DOHH2 (cell line): ENCODE results near the gene BLOC1S2.
"Not testable (repeated sequence)": the region's sequence is repeated elsewhere in the genome, so short reads cannot be mapped to it uniquely, and the experiment has no call there.

Experiments
- H3F3A ChIP-seq: fragments of 200-600 bp; sonication (generic), shearing (Covaris generic); 2 replicates; pipeline ENCODE4 v1.6.0; 2016; ENCODE audit warnings: antibody characterized with exemption, mild to moderate bottlenecking; ENCODE audit not compliant: control insufficient read depth, insufficient read depth
- H3K27ac ChIP-seq: fragments of 200-600 bp; sonication (generic); 2 replicates; pipeline ENCODE4 v1.5.1; 2014; ENCODE audit warnings: low read depth, mild to moderate bottlenecking, low read length, moderate library complexity
- H3K27me3 ChIP-seq: fragments of 200-600 bp; sonication (generic); 2 replicates; pipeline ENCODE4 v1.6.1; 2014; ENCODE audit warnings: mild to moderate bottlenecking, low read length, mixed read lengths; ENCODE audit not compliant: control insufficient read depth
- H3K36me3 ChIP-seq: fragments of 200-600 bp; sonication (generic); 2 replicates; pipeline ENCODE4 v1.6.1; 2014; ENCODE audit warnings: mild to moderate bottlenecking, low read length, moderate library complexity, mixed read lengths; ENCODE audit not compliant: control insufficient read depth
- H3K4me1 ChIP-seq: fragments of 200-600 bp; sonication (generic); 2 replicates; pipeline ENCODE4 v1.6.1; 2014; ENCODE audit warnings: mild to moderate bottlenecking, low read length, mixed read lengths; ENCODE audit not compliant: control insufficient read depth
- H3K4me2 ChIP-seq: fragments of 200-600 bp; sonication (generic); 2 replicates; pipeline ENCODE4 v1.6.0; 2014; ENCODE audit warnings: mild to moderate bottlenecking, low read length, moderate library complexity
- H3K4me3 ChIP-seq: fragments of 200-600 bp; sonication (generic); 2 replicates; pipeline ENCODE4 v1.5.1; 2014; ENCODE audit warnings: mild to moderate bottlenecking, low read length, mixed read lengths
- H3K79me2 ChIP-seq: fragments of 200-600 bp; sonication (generic); 2 replicates; pipeline ENCODE4 v1.6.1; 2014; ENCODE audit warnings: mild to moderate bottlenecking, low read length, mixed read lengths; ENCODE audit not compliant: control insufficient read depth
- H3K9me2 ChIP-seq: fragments of 200-600 bp; sonication (generic); replicated peaks from 2 replicates; pipeline ENCODE4 v1.6.1; 2014; ENCODE audit warnings: mild to moderate bottlenecking, low read length, mixed read lengths; ENCODE audit not compliant: control insufficient read depth
- H3K9me3 ChIP-seq: fragments of 200-600 bp; sonication (generic); 2 replicates; pipeline ENCODE4 v1.6.1; 2014; ENCODE audit warnings: antibody characterized with exemption, low read length, mixed read lengths; ENCODE audit not compliant: control insufficient read depth, insufficient read depth
- H4K20me1 ChIP-seq: fragments of 200-600 bp; sonication (generic); 2 replicates; pipeline ENCODE4 v1.6.0; 2014; ENCODE audit warnings: low read depth, mild to moderate bottlenecking, antibody characterized with exemption, low read length, moderate library complexity; ENCODE audit not compliant: control insufficient read depth, insufficient read depth
- CTCF ChIP-seq: fragments of 200-600 bp; sonication (generic); IDR thresholded peaks from one replicate; pipeline ENCODE4 v1.5.1; 2014; ENCODE audit warnings: antibody characterized with exemption, mild to moderate bottlenecking, low read depth, low read length; ENCODE audit not compliant: poor library complexity, severe bottlenecking
- EZH2phosphoT487 ChIP-seq: fragments of 200-600 bp; sonication (generic); IDR thresholded peaks from 2 replicates; pipeline ENCODE4 v1.6.1; 2017; ENCODE audit warnings: borderline replicate concordance, mild to moderate bottlenecking, antibody characterized with exemption, low read length, moderate library complexity, mixed read lengths

Gene BLOC1S2

GRCh38 chr10:100287756-100288155, 1.3 kb upstream of the BLOC1S2 start:
- Histone ChIP-seq H3K4me3 (no peak overlapping the region), H3K27ac (no peak overlapping the region), H3K4me2 (no peak overlapping the region), H3K9me3 (no peaks in the 10 kb centered on the region), H3K9me2 (no peaks in the 10 kb centered on the region), H3K36me3 (peaks cover 22% of the 10 kb centered on the region), H3K4me1 (peaks cover 34% of the 10 kb centered on the region), H3F3A (no peaks in the 10 kb centered on the region), H3K79me2 (peaks cover 40% of the 10 kb centered on the region), H4K20me1 (no peaks in the 10 kb centered on the region), H3K27me3 (peaks cover 5% of the 10 kb centered on the region; the same call in 1 of the 2 replicates)
- TF ChIP-seq CTCF: no peak
- no peak for TF ChIP-seq EZH2phosphoT487

GRCh38 chr10:100285326-100285725, 1.2 kb downstream of the BLOC1S2 start:
- H3K9me2 ChIP-seq, H3K9me3 ChIP-seq, H3F3A ChIP-seq, H4K20me1 ChIP-seq, H3K27me3 ChIP-seq: not testable (repeated sequence)
- Histone ChIP-seq H3K4me1 (peaks cover 34% of the 10 kb centered on the region), H3K4me2 (peak overlapping the region; percentile 98), H3K79me2 (peaks cover 51% of the 10 kb centered on the region), H3K4me3 (peak overlapping the region; percentile 100), H3K36me3 (peaks cover 41% of the 10 kb centered on the region), H3K27ac (peak overlapping the region; percentile 59)

GRCh38 chr10:100282907-100283306, 3.6 kb downstream of the BLOC1S2 start:
- H3K79me2 ChIP-seq: peaks cover 51% of the 10 kb centered on the region

GRCh38 chr10:100276971-100277370, 9.5 kb downstream of the BLOC1S2 start:
- Histone ChIP-seq H3F3A (peaks cover 13% of the 10 kb centered on the region; the same call in 1 of the 2 replicates), H3K36me3 (peaks cover 47% of the 10 kb centered on the region)
- H3K9me2 ChIP-seq, H3K4me1 ChIP-seq, H3K79me2 ChIP-seq, H4K20me1 ChIP-seq, H3K9me3 ChIP-seq, H3K27ac ChIP-seq, H3K4me2 ChIP-seq, H3K4me3 ChIP-seq, H3K27me3 ChIP-seq: not testable (repeated sequence)

More at GRCh38 chr10:100282907-100283306, 3.6 kb downstream of the BLOC1S2 start:
- no peaks in the 10 kb centered on the region for H3K9me3 ChIP-seq
- H4K20me1 ChIP-seq: no peaks in the 10 kb centered on the region
- H3K4me2 ChIP-seq: no peak overlapping the region
- H3F3A ChIP-seq: no peaks in the 10 kb centered on the region
- TF ChIP-seq CTCF: no peak
- no peak overlapping the region for H3K4me3 ChIP-seq
- no peaks in the 10 kb centered on the region for H3K9me2 ChIP-seq
- no peaks in the 10 kb centered on the region for H3K27me3 ChIP-seq
- H3K36me3 ChIP-seq: peaks cover 57% of the 10 kb centered on the region
- peaks cover 34% of the 10 kb centered on the region for H3K4me1 ChIP-seq
- no peak overlapping the region for H3K27ac ChIP-seq
